ENCODE data around the gene NKX2-4. TPM values are rescaled to one million over a fixed set of nuclear protein-coding genes. Genes with fewer than 3 reads are reported as not detected.
"Not testable (repeated sequence)": the region's sequence is repeated elsewhere in the genome, so short reads cannot be mapped to it uniquely, and the experiment has no call there.

NKX2-4 gene
- total RNA-seq, 1 experiment from 2014 or later: not detected

- no TSS peak for BruUV-seq (replicated peaks)
- ATAC-seq (no peak), DNase-seq (ENCODE audit: low read depth, low spot score) (no peak)
- H3K4me2 ChIP-seq (ENCODE audit: low read length): no peak overlapping the region
- no peak overlapping the region for H3K27ac ChIP-seq (ENCODE audit: low read depth, low read length)
- H3K9ac ChIP-seq (ENCODE audit: low read length): no peak overlapping the region
- no peak overlapping the region for H2AFZ ChIP-seq (ENCODE audit: low read depth, low read length, poor library complexity, severe bottlenecking)
- H4K20me1 ChIP-seq (ENCODE audit: insufficient read depth): no peaks in the 10 kb centered on the region
- CTCF ChIA-PET: no interaction called here
- no peak for TF ChIP-seq EZH2 (IDR thresholded peaks at IDR 0.05)
- no peak for TF ChIP-seq ELF1 (IDR thresholded peaks at IDR 0.05; ENCODE audit: borderline replicate concordance, low read depth)
- no peak for TF ChIP-seq CBX3 (IDR thresholded peaks at IDR 0.05; ENCODE audit: low read depth)
- TF ChIP-seq RAD21 (IDR thresholded peaks at IDR 0.05; ENCODE audit: low read depth): no peak
- TF ChIP-seq ATF3 (IDR thresholded peaks at IDR 0.05): no peak
- TF ChIP-seq SIN3A (IDR thresholded peaks at IDR 0.05; ENCODE audit: low read depth): no peak
- no peak for TF ChIP-seq YY1 (IDR thresholded peaks at IDR 0.05; ENCODE audit: extremely low read depth, insufficient replicate concordance, low read depth, low read length)
- TF ChIP-seq EZH2phosphoT487 (IDR thresholded peaks at IDR 0.05; ENCODE audit: borderline replicate concordance): no peak
- TF ChIP-seq SP1 (IDR thresholded peaks at IDR 0.05; ENCODE audit: low read depth): no peak
- TF ChIP-seq ZFX (IDR thresholded peaks at IDR 0.05): no peak
- no peak for TF ChIP-seq ZBTB33 (IDR thresholded peaks at IDR 0.05; ENCODE audit: extremely low read depth, insufficient replicate concordance, low read length)
- TF ChIP-seq REST (IDR thresholded peaks at IDR 0.05; ENCODE audit: low read depth): no peak
- no peak for TF ChIP-seq POLR2AphosphoS5 (IDR thresholded peaks at IDR 0.05; ENCODE audit: low read depth, low read length)
- TF ChIP-seq FOSL1 (IDR thresholded peaks at IDR 0.05; ENCODE audit: low read depth): no peak
- intact Hi-C loops (cut with micrococcal nuclease): no loop called here
- RAD21 ChIA-PET (ENCODE audit: low non-redundant PET in 1 of 2, low total read pairs in 2 of 2, uncharacterized antibody in 2 of 2, unreplicated experiment in 2 of 2): no interaction called here
- H3K4me1 ChIP-seq (ENCODE audit: control insufficient read depth in 1 of 2, insufficient read depth in 2 of 2, low read length in 2 of 2): peaks cover 0 to 2% of the 10 kb centered on the region in 2 experiments; a peak in 2 of 4 replicates
- no peak overlapping the region for H3K4me3 ChIP-seq (replicated peaks in 1 of 2; ENCODE audit: low read depth in 1 of 2, low read length in 2 of 2)
- no peaks in the 10 kb centered on the region for H3K9me2 ChIP-seq (ENCODE audit: insufficient read depth)
- POLR2A ChIA-PET: no interaction called here
- H3K27me3 ChIP-seq (ENCODE audit: insufficient read depth, low read length): no peaks in the 10 kb centered on the region
- peaks cover 0 to 6% of the 10 kb centered on the region in 2 experiments; a peak in 1 of 4 replicates for H3K9me3 ChIP-seq (ENCODE audit: control insufficient read depth in 1 of 2, insufficient read depth in 1 of 2, low read depth in 1 of 2, low read length in 2 of 2)
- no peaks in the 10 kb centered on the region for H3K79me2 ChIP-seq (ENCODE audit: insufficient read depth, low read length)
- no peaks in the 10 kb centered on the region for H3K36me3 ChIP-seq (ENCODE audit: control insufficient read depth in 1 of 2, insufficient read depth in 2 of 2, low read length in 2 of 2)
Measured at GRCh38 chr20:21424846-21425245, 27.5 kb upstream of the NKX2-4 start.

- POLR2A ChIA-PET; H3K36me3 ChIP-seq (ENCODE audit: control insufficient read depth in 1 of 2, insufficient read depth in 2 of 2, low read length in 2 of 2); H3K4me1 ChIP-seq (ENCODE audit: control insufficient read depth in 1 of 2, insufficient read depth in 2 of 2, low read length in 2 of 2); H3K79me2 ChIP-seq (ENCODE audit: insufficient read depth, low read length); H3K27me3 ChIP-seq (ENCODE audit: insufficient read depth, low read length); RAD21 ChIA-PET (ENCODE audit: low non-redundant PET in 1 of 2, low total read pairs in 2 of 2, uncharacterized antibody in 2 of 2, unreplicated experiment in 2 of 2); H3K9ac ChIP-seq (ENCODE audit: low read length); H4K20me1 ChIP-seq (ENCODE audit: insufficient read depth); intact Hi-C loops (cut with micrococcal nuclease); ATAC-seq; BruUV-seq (replicated peaks); H3K27ac ChIP-seq (ENCODE audit: low read depth, low read length); DNase-seq (ENCODE audit: low read depth, low spot score); CTCF ChIA-PET; H3K4me2 ChIP-seq (ENCODE audit: low read length); H3K9me3 ChIP-seq (ENCODE audit: control insufficient read depth in 1 of 2, insufficient read depth in 1 of 2, low read depth in 1 of 2, low read length in 2 of 2); H2AFZ ChIP-seq (ENCODE audit: low read depth, low read length, poor library complexity, severe bottlenecking); H3K4me3 ChIP-seq (replicated peaks in 1 of 2; ENCODE audit: low read depth in 1 of 2, low read length in 2 of 2); H3K9me2 ChIP-seq (ENCODE audit: insufficient read depth): not testable (repeated sequence)
Measured at GRCh38 chr20:21423712-21424111, 26.4 kb upstream of the NKX2-4 start.
